MCF 10A (cell line): Measurements from ENCODE around the gene PTPRN2. TPM values are rescaled to one million over a fixed set of nuclear protein-coding genes. Genes with fewer than 3 reads are reported as not detected.

Experiments
- BruUV-seq: library from RNA; stranded (reverse); fragments of 400-500 nt; replicated peaks from 2 replicates; lab custom pipeline; 2021; lab: Mats Ljungman, UMichigan
- CTCF ChIA-PET: fragments of 300-600 bp; sonication (Branson Sonifier 250); formaldehyde crosslinking; extraction: SDS; loops from one replicate; lab custom pipeline; 2021; ENCODE audit warnings: antibody characterized with exemption, inconsistent platforms; lab: Yijun Ruan, JAX
- POLR2A ChIA-PET: fragments of 300-600, 350-650 bp; sonication (Branson Sonifier 250); formaldehyde crosslinking; extraction: SDS; loops from one replicate; lab custom pipeline; 2020; ENCODE audit warnings: antibody characterized with exemption, inconsistent platforms; lab: Yijun Ruan, JAX
- DNase-seq: peaks from one replicate; pipeline ENCODE4 v3.0.0-alpha.2; 2018; ENCODE audit not compliant: unreplicated experiment
- H3K27ac Mint-ChIP-seq: one replicate; pipeline ENCODE4 v1.8.0; 2022; ENCODE audit warnings: mild to moderate bottlenecking, low read depth, mixed read lengths; ENCODE audit not compliant: unreplicated experiment
- H3K27me3 Mint-ChIP-seq: one replicate; pipeline ENCODE4 v1.8.0; 2022; ENCODE audit warnings: mixed read lengths; ENCODE audit not compliant: insufficient read depth, unreplicated experiment
- H3K36me3 Mint-ChIP-seq: one replicate; pipeline ENCODE4 v1.8.0; 2022; ENCODE audit warnings: mild to moderate bottlenecking, moderate library complexity, mixed read lengths; ENCODE audit not compliant: insufficient read depth, unreplicated experiment
- H3K4me1 Mint-ChIP-seq: one replicate; pipeline ENCODE4 v1.8.0; 2022; ENCODE audit warnings: mixed read lengths; ENCODE audit not compliant: insufficient read depth, unreplicated experiment
- H3K4me3 Mint-ChIP-seq: one replicate; pipeline ENCODE4 v1.8.0; 2022; ENCODE audit warnings: mild to moderate bottlenecking, moderate library complexity, mixed read lengths; ENCODE audit not compliant: unreplicated experiment
- H3K9me3 Mint-ChIP-seq: one replicate; pipeline ENCODE4 v1.8.0; 2022; ENCODE audit warnings: mixed read lengths; ENCODE audit not compliant: unreplicated experiment
- CTCF ChIP-seq: fragments of 200-600 bp; IDR thresholded peaks from one replicate; pipeline ENCODE4 v1.8.0; 2022; ENCODE audit warnings: antibody characterized with exemption, mild to moderate bottlenecking; ENCODE audit not compliant: unreplicated experiment
- intact Hi-C: fragments of 100-400 bp; cut with micrococcal nuclease; formaldehyde crosslinking; loops from 2 replicates; pipeline ENCODE4 v1.14.1; 2022
- total RNA-seq: library from RNA; stranded (reverse); gene quantifications from 2 replicates; pipeline ENCODE4 v1.2.3, GENCODE V29; 2022

PTPRN2 gene
- total RNA-seq, 1 experiment from 2014 or later = 4.5 TPM

- CTCF ChIA-PET = interaction anchor here (1.3 kb wide), 1 partner anchor 26 kb away, joined by 3 read pairs; no protein-coding TSS in a partner anchor
- Mint-ChIP-seq H3K36me3 (peaks cover 16% of the 10 kb centered on the region), H3K4me3 (no peak overlapping the region), H3K27me3 (no peaks in the 10 kb centered on the region), H3K27ac (no peak overlapping the region), H3K9me3 (peaks cover 16% of the 10 kb centered on the region), H3K4me1 (peaks cover 6% of the 10 kb centered on the region)
- TF ChIP-seq CTCF = no peak
- no TSS peak for BruUV-seq
- POLR2A ChIA-PET = no interaction called here
- no peak for DNase-seq
- intact Hi-C loops = no loop called here
Measured at GRCh38 chr7:158443014-158443687, 144.5 kb downstream of the PTPRN2 start.

DNA sequence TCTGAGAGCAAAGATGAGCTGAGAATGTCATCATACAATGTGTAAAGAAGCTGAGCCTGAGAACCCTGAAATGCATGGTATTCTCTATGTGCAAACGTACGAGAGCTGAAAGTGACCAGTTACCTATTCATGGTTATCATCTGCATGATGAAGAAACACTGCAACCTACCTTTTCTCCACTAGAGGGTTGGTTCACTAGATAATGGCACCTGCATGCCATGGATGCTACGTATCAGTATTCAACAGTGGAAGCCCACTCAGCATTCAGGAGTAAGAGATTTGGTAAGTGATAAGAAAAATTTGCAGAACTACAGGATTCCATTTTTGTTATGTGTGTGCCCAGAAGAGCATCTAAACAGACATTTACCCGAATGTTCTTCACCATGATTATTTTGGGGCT is 145.4 kb downstream of the PTPRN2 start:
- Mint-ChIP-seq H3K36me3 (peaks cover 16% of the 10 kb centered on the region), H3K9me3 (peaks cover 16% of the 10 kb centered on the region), H3K4me1 (peaks cover 9% of the 10 kb centered on the region), H3K4me3 (no peak overlapping the region), H3K27me3 (no peaks in the 10 kb centered on the region), H3K27ac (no peak overlapping the region)
- TF ChIP-seq CTCF = peak; percentile 27
- no TSS peak for BruUV-seq
- POLR2A ChIA-PET = no interaction called here
- peak; percentile 27 for DNase-seq
- CTCF ChIA-PET = interaction anchor here (0.7 to 1.1 kb wide), 3 partner anchors 9 to 694 kb away, joined by 3 to 5 read pairs (median 4); no protein-coding TSS in a partner anchor
- intact Hi-C loops = no loop called here

DNA sequence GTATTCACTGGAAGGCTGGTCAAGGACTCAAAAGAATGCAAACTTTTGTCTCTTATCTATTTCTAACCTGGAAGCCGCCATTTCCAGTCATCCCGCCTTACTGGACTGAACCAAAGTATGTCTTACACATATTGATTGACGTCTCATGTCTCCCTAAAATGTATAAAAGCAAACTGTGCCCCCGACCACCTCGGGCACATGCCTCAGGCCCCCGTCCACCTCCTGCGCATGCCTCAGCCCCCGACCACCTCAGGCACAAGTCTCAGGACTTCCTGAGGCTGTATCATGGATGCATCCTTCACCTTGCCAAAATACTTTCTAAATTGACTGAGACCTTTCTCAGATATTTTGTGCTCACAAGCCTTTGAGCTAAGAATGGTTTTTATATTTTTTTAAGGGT is 148.6 kb downstream of the PTPRN2 start:
- no peak overlapping the region for H3K27ac Mint-ChIP-seq
- intact Hi-C loops = no loop called here

More for the DNA sequence above, 148.6 kb downstream of the PTPRN2 start:
- H3K27me3 Mint-ChIP-seq = no peaks in the 10 kb centered on the region
- H3K36me3 Mint-ChIP-seq = peaks cover 7% of the 10 kb centered on the region
- peaks cover 16% of the 10 kb centered on the region for H3K9me3 Mint-ChIP-seq
- ChIA-PET POLR2A (no interaction called here), CTCF (interaction anchor here (0.6 kb wide), 1 partner anchor 1166 kb away, joined by 4 read pairs; no protein-coding TSS in a partner anchor)
- no peak for DNase-seq
- no peak for TF ChIP-seq CTCF
- BruUV-seq = no TSS peak
- H3K4me1 Mint-ChIP-seq = peaks cover 26% of the 10 kb centered on the region
- H3K4me3 Mint-ChIP-seq = no peak overlapping the region
